IMR-90 (cell line): ENCODE measurements around the gene HSD3B2. TPM values are rescaled to one million over a fixed set of nuclear protein-coding genes. Genes with fewer than 3 reads are reported as not detected.

ENCODE experiments used
- ATAC-seq: fragments of 200-7000 bp; cut with Tn5 transposase; 2 replicates; pipeline ENCODE4 v1.9.1; 2020; ENCODE audit warnings: low read depth, mild to moderate bottlenecking, moderate library complexity
- BruUV-seq: library from RNA; stranded (reverse); fragments of 400-500 nt; replicated peaks from 2 replicates; lab custom pipeline; 2021; lab: Mats Ljungman, UMichigan
- CTCF ChIA-PET: fragments of 300-600 bp; formaldehyde crosslinking; extraction: SDS; loops from one replicate; lab custom pipeline; 2021; ENCODE audit warnings: antibody characterized with exemption; lab: Yijun Ruan, JAX
- POLR2A ChIA-PET: fragments of 300-600 bp; sonication (Branson Sonifier 250); formaldehyde crosslinking; loops from one replicate; lab custom pipeline; 2022; ENCODE audit warnings: antibody characterized with exemption; ENCODE audit not compliant: unreplicated experiment; lab: Charles Lee
- DNase-seq: peaks from one replicate; pipeline ENCODE4 v3.0.0; 2013
- H2AFZ ChIP-seq: replicated peaks from 2 replicates; pipeline ENCODE3; 2013; ENCODE audit warnings: low read length, mild to moderate bottlenecking; ENCODE audit not compliant: poor library complexity
- H2AK5ac ChIP-seq: 2 replicates; pipeline ENCODE4 v1.6.1; 2013; ENCODE audit warnings: low read depth, low read length, inconsistent platforms
- H2AK9ac ChIP-seq: replicated peaks from 2 replicates; pipeline ENCODE3; 2013; ENCODE audit warnings: mild to moderate bottlenecking, low read depth, low read length, moderate library complexity; ENCODE audit not compliant: poor library complexity
- H2BK120ac ChIP-seq: 2 replicates; pipeline ENCODE4 v1.6.1; 2013; ENCODE audit warnings: low read depth, low read length, inconsistent platforms
- H2BK15ac ChIP-seq: 3 replicates; pipeline ENCODE4 v1.6.1; 2013; ENCODE audit warnings: low read depth, low read length, inconsistent platforms
- H2BK20ac ChIP-seq: 2 replicates; pipeline ENCODE4 v1.6.1; 2013; ENCODE audit warnings: low read depth, mild to moderate bottlenecking, inconsistent platforms, low read length, moderate library complexity
- H2BK5ac ChIP-seq: 2 replicates; pipeline ENCODE4 v1.6.1; 2013; ENCODE audit warnings: mild to moderate bottlenecking, low read depth, low read length, inconsistent platforms; ENCODE audit not compliant: poor library complexity, severe bottlenecking
- H3K14ac ChIP-seq: replicated peaks from 2 replicates; pipeline ENCODE4 v1.6.1; 2013; ENCODE audit warnings: low read depth, low read length, inconsistent platforms
- H3K18ac ChIP-seq: 2 replicates; pipeline ENCODE4 v1.6.1; 2013; ENCODE audit warnings: low read depth, low read length, control low read depth
- H3K23ac ChIP-seq: 2 replicates; pipeline ENCODE4 v1.6.1; 2013; ENCODE audit warnings: low read depth, low read length, inconsistent platforms
- H3K27ac ChIP-seq: 2 replicates; pipeline ENCODE4 v1.5.1; 2013; ENCODE audit warnings: mild to moderate bottlenecking, control low read depth, low read length; ENCODE audit not compliant: insufficient read depth
- H3K27me3 ChIP-seq: 2 replicates; pipeline ENCODE4 v1.6.1; 2013; ENCODE audit warnings: low read length; ENCODE audit not compliant: control insufficient read depth, insufficient read depth
- H3K36me3 ChIP-seq: 2 replicates; pipeline ENCODE4 v1.6.1; 2013; ENCODE audit warnings: low read length, mixed read lengths; ENCODE audit not compliant: control insufficient read depth, insufficient read depth
- H3K4ac ChIP-seq: 2 replicates; pipeline ENCODE4 v1.6.1; 2013; ENCODE audit warnings: low read depth, low read length, inconsistent platforms
- H3K4me1 ChIP-seq: 2 replicates; pipeline ENCODE4 v1.6.1; 2013; ENCODE audit warnings: low read length, mixed read lengths; ENCODE audit not compliant: control insufficient read depth, insufficient read depth
- H3K4me2 ChIP-seq: 2 replicates; pipeline ENCODE4 v1.6.1; 2013; ENCODE audit warnings: low read depth, mild to moderate bottlenecking, control low read depth, low read length, moderate library complexity
- H3K4me3 ChIP-seq: 2 replicates; pipeline ENCODE4 v1.5.1; 2013; ENCODE audit warnings: low read depth, mild to moderate bottlenecking, control low read depth, low read length, moderate library complexity; ENCODE audit not compliant: insufficient read depth
- H3K56ac ChIP-seq: 2 replicates; pipeline ENCODE4 v1.6.1; 2013; ENCODE audit warnings: low read length, inconsistent platforms; ENCODE audit not compliant: insufficient read depth; ENCODE audit errors: extremely low read depth
- H3K79me1 ChIP-seq, 2 experiments: 2 replicates each; pipeline ENCODE4 v1.6.1; 2013; ENCODE audit warnings: low read length in 2 of 2, inconsistent platforms in 1 of 2, low read depth in 1 of 2
- H3K9ac ChIP-seq: 2 replicates; pipeline ENCODE4 v1.6.1; 2013; ENCODE audit warnings: low read depth, low read length, control low read depth
- H3K9me1 ChIP-seq: 2 replicates; pipeline ENCODE4 v1.6.1; 2013; ENCODE audit warnings: low read length, inconsistent platforms; ENCODE audit not compliant: insufficient read depth
- H3K9me3 ChIP-seq: 2 replicates; pipeline ENCODE4 v1.6.1; 2013; ENCODE audit warnings: low read length; ENCODE audit not compliant: control insufficient read depth, insufficient read depth
- H4K20me1 ChIP-seq: 2 replicates; pipeline ENCODE4 v1.6.1; 2013; ENCODE audit warnings: low read length, inconsistent platforms; ENCODE audit not compliant: insufficient read depth
- H4K5ac ChIP-seq: 2 replicates; pipeline ENCODE4 v1.6.1; 2013; ENCODE audit warnings: mild to moderate bottlenecking, low read depth, low read length, control low read depth
- H4K8ac ChIP-seq, 2 experiments: 2 replicates each; pipeline ENCODE4 v1.6.1; 2013; ENCODE audit warnings: low read depth in 2 of 2, low read length in 2 of 2, control low read depth in 1 of 2, inconsistent platforms in 1 of 2
- H4K91ac ChIP-seq: 2 replicates; pipeline ENCODE4 v1.6.1; 2013; ENCODE audit warnings: low read depth, low read length, inconsistent platforms; ENCODE audit not compliant: insufficient read depth
- BHLHE40 ChIP-seq: fragments of 150-350 bp; IDR thresholded peaks from 2 replicates; pipeline ENCODE4 v1.6.1; 2016; ENCODE audit warnings: mild to moderate bottlenecking, low read depth, low read length
- CEBPB ChIP-seq: IDR thresholded peaks from 2 replicates; pipeline ENCODE4 v1.6.1; 2012; ENCODE audit warnings: low read depth, low read length, improper control_type of control experiment
- CHD1 ChIP-seq: IDR thresholded peaks from 2 replicates; pipeline ENCODE4 v1.6.1; 2012; ENCODE audit warnings: low read depth, low read length, improper control_type of control experiment
- FOS ChIP-seq: fragments of 150-350 bp; IDR thresholded peaks from 2 replicates; pipeline ENCODE4 v1.6.1; 2016; ENCODE audit warnings: low read depth, low read length
- MAFK ChIP-seq: IDR thresholded peaks from 2 replicates; pipeline ENCODE4 v1.6.1; 2012; ENCODE audit warnings: low read depth, low read length, improper control_type of control experiment
- MAZ ChIP-seq: IDR thresholded peaks from 2 replicates; pipeline ENCODE4 v1.6.1; 2012; ENCODE audit warnings: low read depth, mild to moderate bottlenecking, low read length, improper control_type of control experiment, moderate library complexity, borderline replicate concordance
- MXI1 ChIP-seq: IDR thresholded peaks from 2 replicates; pipeline ENCODE4 v1.6.1; 2012; ENCODE audit warnings: low read depth, mild to moderate bottlenecking, low read length, moderate library complexity, borderline replicate concordance
- NFE2L2 ChIP-seq: fragments of 150-350 bp; IDR thresholded peaks from 2 replicates; pipeline ENCODE4 v1.6.1; 2016; ENCODE audit warnings: low read depth, mild to moderate bottlenecking, low read length
- POLR2A ChIP-seq: IDR thresholded peaks from 2 replicates; pipeline ENCODE4 v1.6.1; 2012; ENCODE audit warnings: mild to moderate bottlenecking, low read depth, low read length
- RAD21 ChIP-seq: IDR thresholded peaks from 2 replicates; pipeline ENCODE4 v1.6.1; 2012; ENCODE audit warnings: low read length, improper control_type of control experiment
- RCOR1 ChIP-seq: IDR thresholded peaks from 2 replicates; pipeline ENCODE4 v1.6.1; 2012; ENCODE audit warnings: mild to moderate bottlenecking, low read length, improper control_type of control experiment; ENCODE audit not compliant: insufficient replicate concordance
- RFX5 ChIP-seq: IDR thresholded peaks from 2 replicates; pipeline ENCODE4 v1.8.0; 2012; ENCODE audit warnings: low read depth, mild to moderate bottlenecking, low read length, moderate library complexity
- SMC3 ChIP-seq: fragments of 150-350 bp; IDR thresholded peaks from 2 replicates; pipeline ENCODE4 v1.6.1; 2016; ENCODE audit warnings: low read depth, mild to moderate bottlenecking, antibody characterized with exemption, low read length, moderate library complexity
- WGBS, 2 experiments: methylation state at CpG; one replicate each; pipeline versions ENCODE4 v1.1.5 to v1.1.7; 2013; ENCODE audit warnings: missing lambda C conversion rate in 2 of 2; ENCODE audit not compliant: insufficient read length in 1 of 2; ENCODE audit errors: extremely low coverage in 2 of 2; 5-methylcytosine and 5-hydroxymethylcytosine counted together
- dilution Hi-C: fragments of 300-500 bp; cut with HindIII; formaldehyde crosslinking; loops from one replicate; pipeline ENCODE4 v1.14.3; 2018; ENCODE audit warnings: low sequenced_read_pairs; ENCODE audit not compliant: unreplicated experiment
- in situ Hi-C: fragments of 300-500 bp; cut with MboI; formaldehyde crosslinking; loops from 3 replicates; pipeline ENCODE4 v1.14.3; 2019; ENCODE audit warnings: low sequenced_read_pairs, inconsistent platforms, mixed read lengths
- intact Hi-C: fragments of 100-400 bp; cut with micrococcal nuclease; formaldehyde crosslinking; loops from 2 replicates; pipeline ENCODE4 v1.10.0; 2022
- polyA plus RNA-seq, 3 experiments: library from polyadenylated mRNA; depleted of rRNA; stranded (reverse); fragments of >200 nt; gene quantifications; 2 replicates each; pipeline ENCODE4 v1.2.3, GENCODE V29; 2012; ENCODE audit warnings: low replicate concordance in 1 of 3
- total RNA-seq: library from RNA; depleted of rRNA; stranded (reverse); fragments of >200 nt; gene quantifications from 2 replicates; pipeline ENCODE4 v1.2.3, GENCODE V29; 2012
- TF ChIP-seq, protein P1 (sequence below): fragments of 150-350 bp; IDR thresholded peaks from 2 replicates; pipeline ENCODE4 v1.6.1; 2017; ENCODE audit warnings: mild to moderate bottlenecking, antibody characterized with exemption, low read length, low read depth
- TF ChIP-seq, protein P2 (sequence below): fragments of 150-350 bp; IDR thresholded peaks from 2 replicates; pipeline ENCODE4 v1.6.1; 2016; ENCODE audit warnings: low read depth, mild to moderate bottlenecking, low read length, moderate library complexity, borderline replicate concordance

The HSD3B2 gene
- total and polyA plus RNA-seq, 2 of the 4 experiments (the other 2 are of a cell fraction) = not detected

- H3K56ac ChIP-seq = no peak overlapping the region
- no peak overlapping the region for H4K5ac ChIP-seq
- no peak overlapping the region for H2AK9ac ChIP-seq
- H3K36me3 ChIP-seq = no peaks in the 10 kb centered on the region
- no peak overlapping the region for H2BK15ac ChIP-seq
- no peaks in the 10 kb centered on the region for H4K20me1 ChIP-seq
- no peak for TF ChIP-seq CEBPB
- TF ChIP-seq MXI1 = no peak
- TF ChIP-seq CHD1 = no peak
- TF ChIP-seq RCOR1 = no peak
- no peak for TF ChIP-seq NFE2L2
- no peak for TF ChIP-seq RAD21
- TF ChIP-seq MAFK = no peak
- TF ChIP-seq MAZ = no peak
- TF ChIP-seq SMC3 = no peak
- TF ChIP-seq POLR2A = no peak
- TF ChIP-seq BHLHE40 = no peak
- TF ChIP-seq RFX5 = no peak
- TF ChIP-seq, protein P1, sequence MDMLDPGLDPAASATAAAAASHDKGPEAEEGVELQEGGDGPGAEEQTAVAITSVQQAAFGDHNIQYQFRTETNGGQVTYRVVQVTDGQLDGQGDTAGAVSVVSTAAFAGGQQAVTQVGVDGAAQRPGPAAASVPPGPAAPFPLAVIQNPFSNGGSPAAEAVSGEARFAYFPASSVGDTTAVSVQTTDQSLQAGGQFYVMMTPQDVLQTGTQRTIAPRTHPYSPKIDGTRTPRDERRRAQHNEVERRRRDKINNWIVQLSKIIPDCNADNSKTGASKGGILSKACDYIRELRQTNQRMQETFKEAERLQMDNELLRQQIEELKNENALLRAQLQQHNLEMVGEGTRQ = no peak
- TF ChIP-seq, protein P2, sequence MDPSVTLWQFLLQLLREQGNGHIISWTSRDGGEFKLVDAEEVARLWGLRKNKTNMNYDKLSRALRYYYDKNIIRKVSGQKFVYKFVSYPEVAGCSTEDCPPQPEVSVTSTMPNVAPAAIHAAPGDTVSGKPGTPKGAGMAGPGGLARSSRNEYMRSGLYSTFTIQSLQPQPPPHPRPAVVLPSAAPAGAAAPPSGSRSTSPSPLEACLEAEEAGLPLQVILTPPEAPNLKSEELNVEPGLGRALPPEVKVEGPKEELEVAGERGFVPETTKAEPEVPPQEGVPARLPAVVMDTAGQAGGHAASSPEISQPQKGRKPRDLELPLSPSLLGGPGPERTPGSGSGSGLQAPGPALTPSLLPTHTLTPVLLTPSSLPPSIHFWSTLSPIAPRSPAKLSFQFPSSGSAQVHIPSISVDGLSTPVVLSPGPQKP = no peak
- no peak for TF ChIP-seq FOS
- POLR2A ChIA-PET = no interaction called here
- intact Hi-C loops = no loop called here
- H3K4me1 ChIP-seq = no peaks in the 10 kb centered on the region
- H3K9me3 ChIP-seq = no peaks in the 10 kb centered on the region
- H2BK20ac ChIP-seq = no peak overlapping the region
- no peak overlapping the region for H3K14ac ChIP-seq
- no CpG with 5 or more reads among the region's 1 CpG for WGBS, 2 experiments
- dilution Hi-C loops = no loop called here
- no TSS peak for BruUV-seq
- H3K4me3 ChIP-seq = no peak overlapping the region
- H3K9ac ChIP-seq = no peak overlapping the region
- no peak overlapping the region for H2AFZ ChIP-seq
- H3K27ac ChIP-seq = no peak overlapping the region
- H3K18ac ChIP-seq = no peak overlapping the region
- in situ Hi-C loops = no loop called here
- ATAC-seq (no peak), DNase-seq (no peak)
- H4K91ac ChIP-seq = no peak overlapping the region
- H2AK5ac ChIP-seq = no peak overlapping the region
- H3K9me1 ChIP-seq = no peaks in the 10 kb centered on the region
- no peak overlapping the region for H3K4ac ChIP-seq
- H3K79me1 ChIP-seq = no peaks in the 10 kb centered on the region
- CTCF ChIA-PET = no interaction called here
- no peak overlapping the region for H3K4me2 ChIP-seq
- H2BK5ac ChIP-seq = no peak overlapping the region
- no peaks in the 10 kb centered on the region for H3K27me3 ChIP-seq
- H4K8ac ChIP-seq = no peak overlapping the region
- no peak overlapping the region for H2BK120ac ChIP-seq
- no peak overlapping the region for H3K23ac ChIP-seq
Observed at GRCh38 chr1:119469741-119470140, 54.8 kb downstream of the HSD3B2 start.
